SK-N-SH treated with all-trans-retinoic acid at 6 μM for 48 hours (cell line): Measurements from ENCODE around the gene SERPINB6.

Source experiments
- ATAC-seq: fragments of 200-7000 bp; cut with Tn5 transposase; 3 replicates; pipeline ENCODE4 v1.9.1; 2020; ENCODE audit warnings: mild to moderate bottlenecking, moderate library complexity
- ARNTL ChIP-seq: fragments of 450-650 bp; formaldehyde crosslinking; IDR thresholded peaks from 2 replicates; pipeline ENCODE4 v1.5.0; 2020; ENCODE audit warnings: low read depth, mild to moderate bottlenecking, moderate library complexity, borderline replicate concordance
- CREB5 ChIP-seq: fragments of 250-450 bp; sonication (Bioruptor Pico); IDR thresholded peaks from 2 replicates; pipeline ENCODE4 v1.5.1; 2020; ENCODE audit warnings: low read depth, mild to moderate bottlenecking, moderate library complexity
- CSDC2 ChIP-seq: fragments of 250-450 bp; sonication (Bioruptor Pico); IDR thresholded peaks from 2 replicates; pipeline ENCODE4 v1.5.0; 2020; ENCODE audit warnings: mild to moderate bottlenecking, moderate library complexity
- CSRNP3 ChIP-seq: fragments of 250-450 bp; sonication (Bioruptor Pico); IDR thresholded peaks from 2 replicates; pipeline ENCODE4 v1.5.1; 2021; ENCODE audit warnings: mild to moderate bottlenecking, moderate library complexity
- ESRRG ChIP-seq: fragments of 250-450 bp; sonication (Bioruptor Pico); IDR thresholded peaks from 2 replicates; pipeline ENCODE4 v1.6.1; 2021; ENCODE audit warnings: mild to moderate bottlenecking
- GLIS3 ChIP-seq: fragments of 250-450 bp; sonication (Bioruptor Pico); IDR thresholded peaks from 2 replicates; pipeline ENCODE4 v1.5.0; 2020; ENCODE audit warnings: mild to moderate bottlenecking, moderate library complexity
- ISL1 ChIP-seq: fragments of 250-450 bp; sonication (Bioruptor Pico); IDR thresholded peaks from 2 replicates; pipeline ENCODE4 v2.1.2; 2022; ENCODE audit warnings: mild to moderate bottlenecking, moderate library complexity
- OSR1 ChIP-seq: fragments of 250-450 bp; sonication (Bioruptor Pico); IDR thresholded peaks from 2 replicates; pipeline ENCODE4 v1.8.0; 2022; ENCODE audit warnings: moderate library complexity, mild to moderate bottlenecking, inconsistent platforms
- PATZ1 ChIP-seq: fragments of 250-450 bp; sonication (Bioruptor Pico); IDR thresholded peaks from 2 replicates; pipeline ENCODE4 v1.8.0; 2020; ENCODE audit warnings: mild to moderate bottlenecking, moderate library complexity, borderline replicate concordance
- POU6F1 ChIP-seq: fragments of 250-450 bp; sonication (Bioruptor Pico); IDR thresholded peaks from 2 replicates; pipeline ENCODE4 v1.8.0; 2021; ENCODE audit warnings: low read depth, mild to moderate bottlenecking, moderate library complexity, borderline replicate concordance
- PPARA ChIP-seq: fragments of 250-450 bp; sonication (Bioruptor Pico); IDR thresholded peaks from 2 replicates; pipeline ENCODE4 v1.5.0; 2020; ENCODE audit warnings: mild to moderate bottlenecking, borderline replicate concordance
- RARB ChIP-seq: fragments of 250-450 bp; sonication (Bioruptor Pico); IDR thresholded peaks from 2 replicates; pipeline ENCODE4 v1.8.0; 2021; ENCODE audit warnings: mild to moderate bottlenecking, moderate library complexity
- SNAI2 ChIP-seq: fragments of 250-450 bp; sonication (Bioruptor Pico); IDR thresholded peaks from 2 replicates; pipeline ENCODE4 v1.5.0; 2020; ENCODE audit warnings: mild to moderate bottlenecking, moderate library complexity
- TCF4 ChIP-seq: fragments of 250-450 bp; sonication (Bioruptor Pico); IDR thresholded peaks from 2 replicates; pipeline ENCODE4 v1.8.0; 2021; ENCODE audit warnings: mild to moderate bottlenecking, moderate library complexity, borderline replicate concordance
- TOX ChIP-seq: fragments of 250-450 bp; sonication (Bioruptor Pico); IDR thresholded peaks from 2 replicates; pipeline ENCODE4 v1.8.0; 2021; ENCODE audit warnings: mild to moderate bottlenecking, moderate library complexity, borderline replicate concordance
- TSHZ2 ChIP-seq: fragments of 250-450 bp; sonication (Bioruptor Pico); IDR thresholded peaks from 2 replicates; pipeline ENCODE4 v1.5.0; 2020; ENCODE audit warnings: mild to moderate bottlenecking, moderate library complexity
- ZC3H10 ChIP-seq: fragments of 250-450 bp; sonication (Bioruptor Pico); IDR thresholded peaks from 2 replicates; pipeline ENCODE4 v1.5.1; 2021; ENCODE audit warnings: mild to moderate bottlenecking, moderate library complexity
- ZFP3 ChIP-seq: fragments of 250-450 bp; sonication (Bioruptor Pico); IDR thresholded peaks from 2 replicates; pipeline ENCODE4 v1.5.0; 2020; ENCODE audit warnings: mild to moderate bottlenecking, moderate library complexity
- ZFP30 ChIP-seq: fragments of 450-650 bp; formaldehyde crosslinking; IDR thresholded peaks from 2 replicates; pipeline ENCODE4 v1.5.0; 2022; ENCODE audit warnings: mild to moderate bottlenecking, moderate library complexity
- ZNF565 ChIP-seq: fragments of 450-650 bp; formaldehyde crosslinking; conservative IDR thresholded peaks from 2 replicates; pipeline ENCODE4 v1.5.0; 2020; ENCODE audit warnings: low read depth, mild to moderate bottlenecking, moderate library complexity
- ZNF70 ChIP-seq: fragments of 450-650 bp; formaldehyde crosslinking; IDR thresholded peaks from 2 replicates; pipeline ENCODE4 v1.5.0; 2020; ENCODE audit warnings: mild to moderate bottlenecking, moderate library complexity
- ZNF8 ChIP-seq: fragments of 450-650 bp; formaldehyde crosslinking; IDR thresholded peaks from 2 replicates; pipeline ENCODE4 v1.5.0; 2020; ENCODE audit warnings: mild to moderate bottlenecking, moderate library complexity

The SERPINB6 gene

GRCh38 chr6:2988094-2988425, 16.7 kb upstream of the SERPINB6 start:
- TF ChIP-seq ZC3H10: no peak
- TF ChIP-seq GLIS3 (CRISPR knock-in tag): no peak
- TF ChIP-seq CREB5: no peak
- no peak for TF ChIP-seq ZNF8 (CRISPR knock-in tag)
- TF ChIP-seq OSR1 (CRISPR knock-in tag): no peak
- no peak for TF ChIP-seq PATZ1 (CRISPR knock-in tag)
- TF ChIP-seq ZFP3 (CRISPR knock-in tag): no peak
- no peak for TF ChIP-seq ZFP30 (CRISPR knock-in tag)
- no peak for TF ChIP-seq ARNTL (CRISPR knock-in tag)
- TF ChIP-seq ZNF565 (CRISPR knock-in tag): no peak
- TF ChIP-seq CSDC2 (CRISPR knock-in tag): no peak
- TF ChIP-seq TSHZ2 (CRISPR knock-in tag): no peak
- no peak for TF ChIP-seq RARB (CRISPR knock-in tag)
- no peak for TF ChIP-seq PPARA (CRISPR knock-in tag)
- no peak for TF ChIP-seq CSRNP3 (CRISPR knock-in tag)
- TF ChIP-seq TCF4: no peak
- TF ChIP-seq ISL1 (CRISPR knock-in tag): no peak
- TF ChIP-seq POU6F1 (CRISPR knock-in tag): no peak
- TF ChIP-seq TOX: no peak
- no peak for TF ChIP-seq ESRRG (CRISPR knock-in tag)
- TF ChIP-seq, all 23 proteins: peak for 0
- ATAC-seq: 0 out of 3 replicates have a peak, but pooled peaks have one; percentile 0

- no peak; the same call in 2 of the 3 replicates for ATAC-seq
- TF ChIP-seq CSDC2 (CRISPR knock-in tag) (no peak), ISL1 (CRISPR knock-in tag) (0 out of 2 replicates have a peak, but pooled peaks have one; percentile 20)
Measured at GRCh38 chr6:2986722-2987221, 15.4 kb upstream of the SERPINB6 start.

GRCh38 chr6:2984738-2985406, 13.5 kb upstream of the SERPINB6 start:
- TF ChIP-seq OSR1 (CRISPR knock-in tag) (no peak), ZNF70 (CRISPR knock-in tag) (no peak), TSHZ2 (CRISPR knock-in tag) (no peak), PPARA (CRISPR knock-in tag) (no peak), CREB5 (no peak), ESRRG (CRISPR knock-in tag) (no peak), GLIS3 (CRISPR knock-in tag) (no peak), POU6F1 (CRISPR knock-in tag) (no peak), CSDC2 (CRISPR knock-in tag) (no peak), ZC3H10 (no peak), SNAI2 (no peak)
- TF ChIP-seq, all 23 proteins: peak for 0
- ATAC-seq: no peak
